ENCODE measurements around the gene ANXA1.

Gene ANXA1

GRCh38 chr9:73166468-73166867, 14.8 kb downstream of the ANXA1 start:
- no peak for DNase-seq (ENCODE audit: insufficient read length, low spot score)
- FAIRE-seq = no peak
- TF ChIP-seq, protein P1, sequence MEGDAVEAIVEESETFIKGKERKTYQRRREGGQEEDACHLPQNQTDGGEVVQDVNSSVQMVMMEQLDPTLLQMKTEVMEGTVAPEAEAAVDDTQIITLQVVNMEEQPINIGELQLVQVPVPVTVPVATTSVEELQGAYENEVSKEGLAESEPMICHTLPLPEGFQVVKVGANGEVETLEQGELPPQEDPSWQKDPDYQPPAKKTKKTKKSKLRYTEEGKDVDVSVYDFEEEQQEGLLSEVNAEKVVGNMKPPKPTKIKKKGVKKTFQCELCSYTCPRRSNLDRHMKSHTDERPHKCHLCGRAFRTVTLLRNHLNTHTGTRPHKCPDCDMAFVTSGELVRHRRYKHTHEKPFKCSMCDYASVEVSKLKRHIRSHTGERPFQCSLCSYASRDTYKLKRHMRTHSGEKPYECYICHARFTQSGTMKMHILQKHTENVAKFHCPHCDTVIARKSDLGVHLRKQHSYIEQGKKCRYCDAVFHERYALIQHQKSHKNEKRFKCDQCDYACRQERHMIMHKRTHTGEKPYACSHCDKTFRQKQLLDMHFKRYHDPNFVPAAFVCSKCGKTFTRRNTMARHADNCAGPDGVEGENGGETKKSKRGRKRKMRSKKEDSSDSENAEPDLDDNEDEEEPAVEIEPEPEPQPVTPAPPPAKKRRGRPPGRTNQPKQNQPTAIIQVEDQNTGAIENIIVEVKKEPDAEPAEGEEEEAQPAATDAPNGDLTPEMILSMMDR (IDR thresholded peaks at IDR 0.05; ENCODE audit: insufficient read depth, missing control alignments) = no peak

DNA sequence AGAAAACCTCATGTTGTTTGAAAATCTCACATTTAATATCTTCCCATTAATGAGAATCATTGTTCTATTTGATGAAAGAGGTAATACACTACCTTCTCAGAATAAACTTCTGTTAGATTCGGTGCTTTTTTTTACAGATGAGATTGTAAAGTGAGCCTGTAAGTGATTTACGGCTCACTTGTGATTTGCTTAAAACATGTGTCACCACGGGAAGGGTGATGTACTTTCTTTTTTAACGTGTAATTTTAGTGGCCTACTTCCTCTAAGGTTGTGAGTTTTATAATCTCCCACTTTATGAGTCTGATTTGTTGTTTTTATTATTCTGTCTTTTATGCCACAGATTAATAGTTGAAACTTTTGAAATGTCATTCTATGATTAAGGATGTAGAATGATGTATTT, 15.9 kb downstream of the ANXA1 start:
- DNase-seq (ENCODE audit: insufficient read length, low spot score) (no peak), FAIRE-seq (no peak)
- TF ChIP-seq, protein P1 (IDR thresholded peaks at IDR 0.05; ENCODE audit: insufficient read depth, missing control alignments) = no peak

DNA sequence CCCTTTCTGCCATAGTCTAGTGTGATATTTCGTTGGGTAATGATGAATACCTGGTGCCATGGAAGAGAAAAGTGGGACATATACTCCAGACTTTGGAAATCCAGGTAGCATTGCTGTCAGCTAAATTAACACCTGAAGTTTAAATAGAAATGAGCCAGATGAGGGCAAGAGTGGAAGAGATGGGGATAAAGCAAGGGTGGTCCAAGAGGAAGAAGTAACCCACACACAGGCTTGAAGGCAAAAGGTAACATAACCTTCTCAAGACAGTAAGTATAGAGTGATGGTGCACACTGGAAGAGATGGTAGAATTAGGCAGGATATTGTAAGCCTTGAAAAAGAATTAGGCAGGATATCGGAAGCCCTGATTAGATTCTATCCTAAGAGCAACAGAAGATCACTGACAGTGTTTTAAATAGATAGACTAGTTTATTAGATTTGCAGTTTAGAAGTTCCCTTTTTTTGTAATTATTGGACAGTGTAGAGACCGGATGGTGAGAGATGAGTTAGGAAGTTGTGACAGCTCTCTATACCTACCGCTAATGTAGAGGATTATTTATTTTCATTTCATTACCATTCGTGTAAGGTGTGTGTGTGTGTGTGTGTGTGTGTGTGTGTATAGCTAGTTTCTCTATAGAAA, 16.8 kb downstream of the ANXA1 start:
- no peak for FAIRE-seq
- no peak for DNase-seq (ENCODE audit: insufficient read length, low spot score)

DNA sequence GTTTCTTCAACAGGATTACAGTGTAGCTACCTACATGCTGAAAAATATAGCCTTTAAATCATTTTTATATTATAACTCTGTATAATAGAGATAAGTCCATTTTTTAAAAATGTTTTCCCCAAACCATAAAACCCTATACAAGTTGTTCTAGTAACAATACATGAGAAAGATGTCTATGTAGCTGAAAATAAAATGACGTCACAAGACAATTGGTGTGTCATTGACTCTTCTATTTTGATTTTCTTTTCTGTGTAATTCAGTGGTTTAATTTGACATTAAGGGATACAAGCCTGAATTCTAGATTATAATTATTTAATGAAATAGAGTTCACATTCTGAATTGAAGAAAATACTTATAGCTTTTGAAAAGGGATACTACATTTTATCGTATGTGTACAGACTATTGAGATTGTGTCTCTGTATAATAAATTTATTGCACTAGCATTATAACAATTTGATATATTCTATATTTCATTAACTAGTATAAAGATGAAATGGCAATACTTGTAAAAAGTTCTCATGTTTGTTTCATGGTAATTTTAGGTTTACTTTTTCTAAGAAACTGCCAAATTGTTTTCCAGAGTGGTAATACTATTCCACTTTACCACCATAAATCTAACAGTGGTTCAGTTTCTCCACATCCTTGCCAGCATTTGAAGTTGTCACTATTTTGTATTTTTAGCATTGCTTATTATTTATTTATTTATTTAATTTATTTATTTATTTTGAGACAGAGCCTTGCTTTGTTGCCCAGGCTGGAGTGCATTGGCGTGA, 18.7 kb downstream of the ANXA1 start:
- DNase-seq (ENCODE audit: insufficient read length, low spot score) = no peak
- TF ChIP-seq, protein P1 (IDR thresholded peaks at IDR 0.05; ENCODE audit: insufficient read depth, missing control alignments) = no peak
- FAIRE-seq = no peak

More for the DNA sequence above, 16.8 kb downstream of the ANXA1 start:
- TF ChIP-seq, protein P1 (IDR thresholded peaks at IDR 0.05; ENCODE audit: insufficient read depth, missing control alignments) = no peak

DNA sequence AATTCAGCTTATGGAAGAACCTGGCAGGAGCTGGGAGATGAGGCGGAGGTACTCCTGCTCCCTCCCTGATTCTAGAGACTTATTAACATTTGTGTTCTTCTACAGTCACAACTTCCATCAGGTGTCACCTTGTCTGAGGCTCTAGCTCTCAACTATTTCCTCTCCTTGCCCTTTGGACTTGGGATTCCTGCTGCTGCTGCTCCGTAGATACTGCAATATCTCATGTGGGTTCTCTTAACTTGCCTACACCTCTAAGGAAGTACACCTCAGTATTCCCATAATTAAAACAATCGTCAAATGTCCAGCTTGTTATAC, 21.2 kb downstream of the ANXA1 start:
- DNase-seq (ENCODE audit: insufficient read length, low spot score) (no peak), FAIRE-seq (no peak)
- TF ChIP-seq, protein P1 (IDR thresholded peaks at IDR 0.05; ENCODE audit: insufficient read depth, missing control alignments) = no peak

DNA sequence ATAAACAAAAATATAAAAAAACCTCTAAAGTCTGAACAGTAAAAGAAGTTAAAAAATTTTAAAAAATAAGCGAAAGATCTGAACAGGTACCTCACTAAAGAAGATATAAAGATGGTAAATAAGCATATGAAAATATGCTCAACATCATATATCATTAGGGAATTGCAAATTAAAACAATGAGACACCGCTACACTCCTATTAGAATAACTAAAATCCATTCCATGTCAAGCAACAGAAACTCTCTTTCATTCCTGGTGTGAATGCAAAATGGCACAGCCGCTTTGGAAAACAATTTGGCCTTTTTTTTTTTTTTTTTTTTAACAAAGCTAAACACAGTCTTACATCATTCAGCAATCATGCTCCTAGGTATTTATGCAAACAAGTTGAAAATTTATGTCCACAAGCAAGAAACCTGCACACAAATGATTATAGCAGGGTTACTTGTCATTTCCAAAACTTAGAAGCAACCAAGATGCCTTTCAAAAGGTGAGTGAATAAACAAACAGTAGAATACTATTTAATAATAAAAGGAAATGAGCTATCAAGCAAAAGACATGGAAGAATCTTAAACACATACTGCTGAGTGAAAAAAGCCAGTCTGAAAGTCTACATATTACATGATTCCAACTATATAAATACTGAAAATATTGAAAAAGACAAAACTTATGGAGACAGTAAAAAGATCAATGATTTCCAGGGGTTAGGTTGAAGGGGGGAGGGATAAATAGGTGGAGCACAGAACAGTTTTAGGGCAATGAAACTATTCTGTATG, 22.1 kb downstream of the ANXA1 start:
- TF ChIP-seq, protein P1 (IDR thresholded peaks at IDR 0.05; ENCODE audit: insufficient read depth, missing control alignments) = no peak
- DNase-seq (ENCODE audit: insufficient read length, low spot score) (no peak), FAIRE-seq (no peak)
